Measurements from ENCODE around the gene ADGRL3. TPM values are rescaled to one million over a fixed set of nuclear protein-coding genes. Genes with fewer than 3 reads are reported as not detected.
"Not testable (repeated sequence)": the region's sequence is repeated elsewhere in the genome, so short reads cannot be mapped to it uniquely, and the experiment has no call there.

The ADGRL3 gene
- total RNA-seq, 1 donor from 2014 or later = 6.1 TPM

DNA sequence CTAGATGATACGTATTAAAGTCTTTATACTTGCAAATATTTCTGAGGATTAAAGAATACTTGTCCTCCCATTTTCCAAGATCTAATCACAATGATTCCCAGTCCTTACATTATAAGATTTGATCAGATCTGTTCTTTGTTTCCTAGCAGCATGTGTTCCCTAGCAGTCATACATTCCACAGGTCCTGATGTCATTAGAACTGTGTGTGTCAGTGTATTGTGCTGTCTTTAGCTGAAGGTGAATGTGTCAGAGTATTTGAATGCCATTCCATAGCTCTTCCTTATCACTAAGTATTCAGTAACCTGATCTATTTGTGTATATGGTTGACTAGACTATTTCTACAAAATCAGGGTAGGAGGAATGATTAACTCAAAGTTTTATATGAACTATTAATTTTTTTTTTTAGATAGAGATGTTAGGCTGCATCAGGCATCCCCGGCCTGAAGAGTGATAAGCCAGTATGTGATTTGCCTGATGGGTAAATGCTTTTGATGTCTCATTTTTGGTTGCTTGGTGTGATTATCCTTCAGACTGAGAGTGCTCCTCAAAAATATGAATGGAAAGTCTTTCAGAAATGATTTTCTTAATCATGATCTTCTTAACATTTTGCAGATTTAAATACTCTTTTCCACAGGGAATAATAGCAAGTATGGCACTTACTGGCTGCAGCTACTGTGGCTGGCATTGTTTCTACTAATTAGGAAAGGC lies 4.4 kb downstream of the ADGRL3 start:
- H3K27ac ChIP-seq (replicated peaks) = peak overlapping the region; percentile 20
- H3K4me1 ChIP-seq = peaks cover 46% of the 10 kb centered on the region
- H3K4me3 ChIP-seq = peak overlapping the region; percentile 78
- TF ChIP-seq, protein P1, sequence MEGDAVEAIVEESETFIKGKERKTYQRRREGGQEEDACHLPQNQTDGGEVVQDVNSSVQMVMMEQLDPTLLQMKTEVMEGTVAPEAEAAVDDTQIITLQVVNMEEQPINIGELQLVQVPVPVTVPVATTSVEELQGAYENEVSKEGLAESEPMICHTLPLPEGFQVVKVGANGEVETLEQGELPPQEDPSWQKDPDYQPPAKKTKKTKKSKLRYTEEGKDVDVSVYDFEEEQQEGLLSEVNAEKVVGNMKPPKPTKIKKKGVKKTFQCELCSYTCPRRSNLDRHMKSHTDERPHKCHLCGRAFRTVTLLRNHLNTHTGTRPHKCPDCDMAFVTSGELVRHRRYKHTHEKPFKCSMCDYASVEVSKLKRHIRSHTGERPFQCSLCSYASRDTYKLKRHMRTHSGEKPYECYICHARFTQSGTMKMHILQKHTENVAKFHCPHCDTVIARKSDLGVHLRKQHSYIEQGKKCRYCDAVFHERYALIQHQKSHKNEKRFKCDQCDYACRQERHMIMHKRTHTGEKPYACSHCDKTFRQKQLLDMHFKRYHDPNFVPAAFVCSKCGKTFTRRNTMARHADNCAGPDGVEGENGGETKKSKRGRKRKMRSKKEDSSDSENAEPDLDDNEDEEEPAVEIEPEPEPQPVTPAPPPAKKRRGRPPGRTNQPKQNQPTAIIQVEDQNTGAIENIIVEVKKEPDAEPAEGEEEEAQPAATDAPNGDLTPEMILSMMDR (IDR thresholded peaks at IDR 0.05; ENCODE audit: borderline replicate concordance) = no peak
- H3K9me3 ChIP-seq (replicated peaks) = no peaks in the 10 kb centered on the region
- DNase-seq = no peak
- no peaks in the 10 kb centered on the region for H3K36me3 ChIP-seq
- intact Hi-C loops (cut with micrococcal nuclease) = no loop called here
- H3K27me3 ChIP-seq (ENCODE audit: low read depth) = peaks cover 40% of the 10 kb centered on the region

DNA sequence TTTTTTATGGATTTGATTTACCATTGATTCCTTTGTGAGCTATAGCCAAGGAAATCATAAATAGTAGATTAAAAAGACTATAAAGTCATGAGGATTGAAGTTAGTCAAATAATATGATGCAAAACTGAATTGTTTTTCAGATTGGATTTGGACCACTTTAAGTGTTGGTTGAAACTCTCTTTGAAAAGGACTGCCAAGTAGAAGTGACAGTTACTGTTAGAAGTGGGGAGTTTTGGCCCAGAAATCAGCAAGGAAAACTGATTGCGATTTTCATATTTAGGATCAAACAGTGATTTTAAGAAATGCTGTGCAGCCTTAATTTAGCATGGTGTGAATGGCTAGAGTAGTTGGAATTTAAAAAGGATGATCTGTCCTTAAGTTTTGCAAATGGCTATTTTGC lies 4.9 kb downstream of the ADGRL3 start:
- intact Hi-C loops (cut with micrococcal nuclease) = no loop called here
- Histone ChIP-seq H3K9me3 (replicated peaks) (no peaks in the 10 kb centered on the region), H3K27ac (replicated peaks) (no peak overlapping the region), H3K27me3 (ENCODE audit: low read depth) (peaks cover 34% of the 10 kb centered on the region), H3K4me3 (no peak overlapping the region), H3K36me3 (no peaks in the 10 kb centered on the region), H3K4me1 (peaks cover 44% of the 10 kb centered on the region)
- TF ChIP-seq, protein P1 (IDR thresholded peaks at IDR 0.05; ENCODE audit: borderline replicate concordance) = no peak
- DNase-seq = no peak

DNA sequence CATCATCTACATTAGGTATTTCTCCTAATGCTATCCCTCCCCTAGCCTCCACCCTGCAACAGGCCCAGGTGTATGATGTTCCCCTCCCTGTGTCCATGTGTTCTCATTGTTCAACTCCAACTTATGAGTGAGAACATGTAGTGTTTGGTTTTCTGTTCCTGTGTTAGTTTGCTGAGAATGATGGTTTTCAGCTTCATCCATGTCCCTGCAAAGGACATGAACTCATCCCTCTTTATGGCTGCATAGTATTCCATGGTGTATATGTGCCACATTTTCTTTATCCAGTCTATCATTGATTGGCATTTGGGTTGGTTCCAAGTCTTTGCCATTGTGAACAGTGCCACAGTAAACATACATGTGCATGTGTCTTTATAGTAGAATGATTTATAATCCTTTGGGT lies 7.0 kb downstream of the ADGRL3 start:
- intact Hi-C loops (cut with micrococcal nuclease); H3K4me3 ChIP-seq: not testable (repeated sequence)

DNA sequence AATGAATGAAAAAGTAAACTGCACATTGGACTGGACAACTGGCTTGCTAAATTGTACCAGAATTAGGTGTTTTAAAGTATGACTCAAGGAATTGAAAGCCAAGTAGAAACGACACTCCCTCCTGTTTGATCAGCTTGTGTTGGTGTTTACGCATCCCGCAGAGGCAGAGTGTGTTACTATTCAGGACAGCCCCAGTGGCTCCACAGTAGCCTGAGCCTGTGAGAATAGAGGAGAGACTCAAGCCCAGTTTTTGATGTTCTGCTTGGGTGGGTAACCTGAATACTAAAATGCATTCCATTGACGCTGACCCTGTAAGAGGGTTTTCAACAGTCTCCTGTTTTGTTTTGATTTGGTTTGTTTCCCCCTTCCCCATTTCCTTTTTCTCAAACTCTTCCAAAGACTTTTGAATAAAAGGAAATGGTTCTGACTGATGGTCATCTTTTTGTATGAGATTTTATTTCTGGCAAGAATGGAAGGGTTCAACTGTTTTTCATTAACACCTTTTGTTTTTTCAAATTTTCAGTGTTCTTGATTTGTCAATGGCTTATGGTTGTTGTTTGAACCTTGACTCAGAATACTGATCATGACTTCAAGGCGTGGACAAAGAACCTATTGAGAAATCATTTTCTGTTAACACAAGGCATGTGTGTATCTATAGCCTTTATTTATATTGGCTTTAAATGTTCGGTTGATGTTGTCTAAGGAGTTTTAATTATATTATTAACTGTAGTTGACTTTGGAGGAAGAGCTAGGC lies 10.2 kb downstream of the ADGRL3 start:
- H3K27ac ChIP-seq (replicated peaks) = no peak overlapping the region
- H3K36me3 ChIP-seq = no peaks in the 10 kb centered on the region
- no peak overlapping the region for H3K4me3 ChIP-seq
- H3K4me1 ChIP-seq = peaks cover 2% of the 10 kb centered on the region
- intact Hi-C loops (cut with micrococcal nuclease) = no loop called here
- H3K27me3 ChIP-seq (ENCODE audit: low read depth) = no peaks in the 10 kb centered on the region
- TF ChIP-seq, protein P1 (IDR thresholded peaks at IDR 0.05; ENCODE audit: borderline replicate concordance) = no peak
- H3K9me3 ChIP-seq (replicated peaks) = no peaks in the 10 kb centered on the region
- DNase-seq = no peak

More for the DNA sequence above, 7.0 kb downstream of the ADGRL3 start:
- H3K27ac ChIP-seq (replicated peaks); DNase-seq; H3K9me3 ChIP-seq (replicated peaks); H3K36me3 ChIP-seq: not testable (repeated sequence)
- peaks cover 25% of the 10 kb centered on the region for H3K4me1 ChIP-seq
- peaks cover 14% of the 10 kb centered on the region for H3K27me3 ChIP-seq (ENCODE audit: low read depth)

DNA sequence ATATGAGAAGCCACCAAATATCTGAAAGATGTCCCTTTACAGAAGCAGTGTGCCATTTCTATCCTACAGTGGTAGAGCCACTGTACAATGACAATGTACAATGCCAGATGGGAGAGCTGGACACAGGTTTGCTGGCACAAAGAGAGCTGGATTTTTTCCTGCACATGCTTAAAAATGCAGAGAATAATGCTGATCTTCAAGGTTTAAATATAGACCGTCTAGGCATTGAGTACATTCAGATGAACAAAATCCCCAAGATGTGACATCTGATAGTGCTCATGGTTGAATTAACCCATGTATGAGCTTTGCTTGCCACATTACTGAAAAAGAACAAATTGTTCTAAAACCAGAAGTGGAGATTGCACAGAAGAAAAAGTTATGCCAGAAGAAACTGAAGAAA lies 11.7 kb downstream of the ADGRL3 start:
- no peak overlapping the region for H3K27ac ChIP-seq (replicated peaks)
- no peaks in the 10 kb centered on the region for H3K36me3 ChIP-seq
- no peaks in the 10 kb centered on the region for H3K27me3 ChIP-seq (ENCODE audit: low read depth)
- H3K4me1 ChIP-seq = no peaks in the 10 kb centered on the region
- intact Hi-C loops (cut with micrococcal nuclease) = no loop called here
- no peaks in the 10 kb centered on the region for H3K9me3 ChIP-seq (replicated peaks)
- no peak for DNase-seq
- TF ChIP-seq, protein P1 (IDR thresholded peaks at IDR 0.05; ENCODE audit: borderline replicate concordance) = no peak
- H3K4me3 ChIP-seq = no peak overlapping the region

DNA sequence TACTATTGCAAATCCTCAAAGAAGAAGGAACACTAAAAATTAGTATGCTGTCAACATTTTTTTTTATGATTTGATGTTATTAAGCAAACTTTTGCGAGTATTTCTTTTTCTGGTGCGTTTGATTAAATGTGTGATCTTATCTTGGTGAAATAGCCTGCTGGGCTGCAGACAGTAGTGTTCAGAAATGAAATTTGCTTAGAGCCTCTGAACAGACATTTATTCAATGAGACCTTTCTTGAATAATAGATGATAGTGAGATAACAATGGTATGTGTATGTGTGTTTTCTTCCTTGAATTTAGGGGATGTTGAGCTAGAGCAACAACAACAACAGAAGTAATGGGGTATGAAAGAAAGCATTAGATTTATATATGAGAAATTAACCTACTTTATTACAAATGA lies 12.7 kb downstream of the ADGRL3 start:
- DNase-seq = no peak
- Histone ChIP-seq H3K4me3 (no peak overlapping the region), H3K36me3 (no peaks in the 10 kb centered on the region), H3K27me3 (ENCODE audit: low read depth) (no peaks in the 10 kb centered on the region), H3K9me3 (replicated peaks) (no peaks in the 10 kb centered on the region), H3K4me1 (no peaks in the 10 kb centered on the region), H3K27ac (replicated peaks) (no peak overlapping the region)
- intact Hi-C loops (cut with micrococcal nuclease) = no loop called here
- TF ChIP-seq, protein P1 (IDR thresholded peaks at IDR 0.05; ENCODE audit: borderline replicate concordance) = no peak
